HG03045 (cell line): ENCODE data around the gene FREY1.
"Not testable (repeated sequence)": the region's sequence is repeated elsewhere in the genome, so short reads cannot be mapped to it uniquely, and the experiment has no call there.

Source experiments
- ATAC-seq: cut with Tn5 transposase; IDR thresholded peaks from one replicate; pipeline ENCODE4 v1.9.1; 2021; ENCODE audit warnings: mild to moderate bottlenecking, moderate library complexity; ENCODE audit not compliant: unreplicated experiment

The FREY1 gene

GRCh38 chr11:45917623-45918330 is 10.7 kb upstream of the FREY1 start, which contains the start of gene PEX16:
Gene PEX16, minus strand, starts transcription at chr11:45917877. Its CDS starts 66 bp downstream, at chr11:45917811.
- ATAC-seq: peak; percentile 85

- no peak for ATAC-seq
These were observed 10.2 kb upstream of the FREY1 start for GRCh38 chr11:45917286-45917622.

- ATAC-seq: no peak
These were observed 8.4 kb upstream of the FREY1 start for GRCh38 chr11:45915446-45915845.

- ATAC-seq: no peak
These were observed 7.0 kb upstream of the FREY1 start for GRCh38 chr11:45913942-45914635.

GRCh38 chr11:45913514-45913913 is 6.4 kb upstream of the FREY1 start:
- ATAC-seq: no peak

- ATAC-seq: no peak
These were observed 3.6 kb upstream of the FREY1 start for GRCh38 chr11:45910623-45911022.

- ATAC-seq: no peak
These were observed 2.8 kb upstream of the FREY1 start for GRCh38 chr11:45909594-45910475.

- no peak for ATAC-seq
These were observed 870 bp upstream of the FREY1 start for GRCh38 chr11:45907911-45908370.

- no peak for ATAC-seq
These were observed 882 bp downstream of the FREY1 start for GRCh38 chr11:45906096-45906682.

GRCh38 chr11:45905576-45905975 is 1.5 kb downstream of the FREY1 start:
- ATAC-seq: not testable (repeated sequence)

- no peak for ATAC-seq
These were observed 2.0 kb downstream of the FREY1 start for GRCh38 chr11:45905095-45905494.

- ATAC-seq: no peak
These were observed 2.7 kb downstream of the FREY1 start for GRCh38 chr11:45904309-45904915.

GRCh38 chr11:45902452-45903380 is 4.4 kb downstream of the FREY1 start:
- no peak for ATAC-seq

- no peak for ATAC-seq
These were observed 5.4 kb downstream of the FREY1 start for GRCh38 chr11:45901626-45902025.

- ATAC-seq: no peak
These were observed 6.0 kb downstream of the FREY1 start for GRCh38 chr11:45900916-45901617.

GRCh38 chr11:45900175-45900800 is 6.8 kb downstream of the FREY1 start:
- peak; percentile 10 for ATAC-seq

- ATAC-seq: peak; percentile 49
These were observed 7.5 kb downstream of the FREY1 start for GRCh38 chr11:45899448-45900174.

- ATAC-seq: no peak
These were observed 8.0 kb downstream of the FREY1 start for GRCh38 chr11:45899086-45899447.
